Measurements from ENCODE around the gene CCDC138.

The CCDC138 gene

GRCh38 chr2:108920686-108921085, 134.1 kb downstream of the CCDC138 start:
- no peak for DNase-seq

- DNase-seq, result peak in 1 of 2 donors; percentile 8
These were observed 134.8 kb downstream of the CCDC138 start for GRCh38 chr2:108921096-108922030.

- DNase-seq, result peak in 1 of 2 donors; percentile 5
These were observed 135.8 kb downstream of the CCDC138 start for GRCh38 chr2:108922141-108922915.

GRCh38 chr2:108923019-108923700, 136.6 kb downstream of the CCDC138 start:
- DNase-seq, result no peak

- DNase-seq, result no peak
These were observed 137.4 kb downstream of the CCDC138 start for GRCh38 chr2:108923736-108924579.

- no peak for DNase-seq
These were observed 138.1 kb downstream of the CCDC138 start for GRCh38 chr2:108924580-108925251.

GRCh38 chr2:108925286-108925685, 138.7 kb downstream of the CCDC138 start:
- no peak for DNase-seq

- DNase-seq, result no peak
These were observed 139.2 kb downstream of the CCDC138 start for GRCh38 chr2:108925735-108926134.
